COR-L47 (cell line): ENCODE measurements around the gene PRPF38B.

ENCODE experiments used
- DNase-seq: peaks from one replicate; lab custom pipeline; 2025; lab: John Stamatoyannopoulos, UW

PRPF38B gene

DNA sequence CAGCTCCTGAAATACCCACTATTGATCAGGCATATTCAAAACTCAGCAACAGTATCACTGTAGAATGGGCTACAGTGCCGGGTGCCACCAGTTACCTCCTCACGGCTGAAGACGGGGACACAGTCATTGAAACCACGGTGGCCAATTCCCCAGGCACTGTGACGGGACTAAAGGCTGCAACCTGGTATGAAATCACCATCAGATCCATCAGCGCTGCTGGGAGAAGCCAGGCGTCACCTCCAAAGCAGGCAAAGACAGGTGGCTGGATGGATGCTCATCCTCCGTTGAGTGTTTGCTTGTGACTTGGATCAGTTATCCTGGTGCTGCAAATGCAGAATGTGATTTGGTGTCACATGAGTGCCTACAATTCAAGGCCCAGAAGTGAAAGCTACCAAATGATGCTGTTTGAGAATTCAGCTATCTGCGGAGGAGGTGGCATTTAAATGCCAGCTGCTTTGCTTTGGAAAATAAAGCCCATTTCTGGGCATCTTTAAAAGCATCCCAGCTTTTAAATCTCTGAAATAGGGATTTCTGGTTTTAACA lies 25.7 kb downstream of the PRPF38B start:
- DNase-seq, result no peak

DNA sequence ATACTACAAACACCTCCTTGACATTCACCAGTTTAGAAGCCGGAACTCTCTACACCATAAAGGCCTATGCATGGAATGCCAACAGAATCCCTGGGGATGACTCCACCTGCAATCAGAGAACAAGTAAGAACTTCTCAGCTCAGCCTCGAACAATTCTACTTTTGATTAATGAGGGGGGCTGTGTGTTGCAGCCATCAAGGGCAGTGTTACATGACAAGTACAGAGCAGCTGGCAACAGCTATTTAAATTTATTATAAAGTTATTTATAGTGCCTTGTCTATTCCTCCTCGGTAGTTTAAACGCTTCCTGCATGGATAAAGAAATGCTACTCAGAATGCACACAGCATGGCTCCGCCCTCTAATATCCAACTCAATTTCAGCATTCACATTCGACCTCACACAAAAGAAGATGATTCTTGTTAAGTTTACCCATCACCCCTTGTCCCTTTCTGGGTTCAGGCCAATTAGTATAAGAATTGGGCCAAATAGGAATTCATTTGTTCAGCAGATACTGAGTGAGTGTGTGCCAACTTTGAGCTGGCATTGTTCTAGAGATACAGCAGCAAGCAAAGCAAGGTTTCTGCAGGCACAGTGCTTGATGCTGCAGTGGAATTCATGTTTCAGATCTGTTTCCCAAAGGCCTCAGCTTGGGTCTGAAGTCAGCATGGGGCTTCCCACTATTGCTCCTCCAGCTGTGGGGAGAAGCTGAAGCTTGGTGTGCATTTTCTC lies 27.0 kb downstream of the PRPF38B start:
- no peak for DNase-seq

DNA sequence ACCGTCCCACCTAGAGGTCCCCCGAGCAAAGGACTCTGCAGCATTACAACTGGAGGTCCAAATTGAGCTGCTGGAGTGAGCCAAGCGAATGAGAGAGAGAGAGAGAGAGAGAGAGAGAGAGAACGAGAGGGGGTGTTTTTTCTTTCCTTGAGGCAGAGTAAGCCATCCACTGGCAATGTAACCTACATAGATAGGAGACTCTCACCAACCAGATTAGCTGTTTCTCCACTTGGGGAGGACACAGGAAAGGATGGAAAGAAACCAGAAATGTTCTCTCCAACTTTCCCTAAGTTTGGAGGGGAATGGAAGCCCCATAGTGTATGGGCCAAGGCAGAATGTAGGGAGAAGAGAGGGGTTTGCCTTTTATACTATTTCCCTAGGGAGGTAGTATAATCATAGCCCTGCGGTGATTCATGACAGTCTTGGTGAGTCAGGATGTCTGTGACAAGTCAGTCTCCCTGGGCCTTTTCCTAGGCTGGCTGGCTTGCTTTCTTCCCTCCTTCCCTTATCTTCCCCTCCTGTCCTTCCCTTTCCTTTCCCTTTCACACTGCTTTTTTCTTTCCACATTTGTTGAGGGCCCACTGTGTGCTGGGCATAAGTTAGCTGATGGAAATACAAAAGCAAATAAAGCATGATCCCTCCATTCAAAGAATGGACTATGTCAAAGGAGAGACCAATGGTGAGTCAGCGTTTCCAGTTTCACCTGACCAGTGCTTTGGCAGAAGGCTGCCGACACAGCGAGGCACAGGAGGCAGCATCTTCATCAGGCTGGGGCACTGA lies 27.7 kb downstream of the PRPF38B start:
- no peak for DNase-seq

DNA sequence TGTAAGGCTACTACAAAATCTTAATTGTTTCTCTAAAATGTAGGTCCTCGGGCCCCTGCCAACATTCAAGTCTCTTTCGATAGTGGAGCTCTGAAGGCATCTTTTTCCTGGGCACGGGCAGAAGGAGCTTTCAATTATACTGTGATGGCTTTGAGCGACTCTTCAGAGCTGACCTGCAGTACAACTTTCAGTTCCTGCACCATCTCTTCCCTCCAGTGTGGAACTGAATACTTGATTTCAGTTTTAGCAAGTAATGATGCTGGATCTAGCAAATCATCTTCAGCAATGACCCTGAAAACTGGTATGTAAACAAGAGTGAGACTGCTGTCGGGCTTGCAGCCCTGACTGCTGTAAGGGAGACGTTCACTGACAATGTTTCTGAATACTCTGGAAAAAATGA lies 30.2 kb downstream of the PRPF38B start:
- DNase-seq, result no peak

DNA sequence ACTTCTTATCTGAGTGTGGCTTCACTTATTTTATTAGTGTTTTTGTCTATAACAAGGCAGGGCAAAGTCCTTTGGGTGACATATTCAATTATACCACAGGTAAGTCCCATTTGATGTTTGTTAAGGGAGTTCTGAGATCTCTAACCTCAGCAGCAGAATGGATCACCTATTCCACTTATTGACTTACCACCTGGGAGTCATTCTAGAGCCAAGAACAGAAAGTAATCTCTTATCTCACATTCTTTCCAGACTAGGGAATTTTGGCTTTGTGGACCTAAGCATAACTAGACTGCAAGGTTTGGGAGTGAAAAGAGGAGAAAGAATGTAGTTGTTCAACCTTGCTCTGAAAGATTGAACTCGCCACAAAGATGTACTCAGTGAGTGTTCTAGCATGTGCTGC lies 33.8 kb downstream of the PRPF38B start:
- no peak for DNase-seq

DNA sequence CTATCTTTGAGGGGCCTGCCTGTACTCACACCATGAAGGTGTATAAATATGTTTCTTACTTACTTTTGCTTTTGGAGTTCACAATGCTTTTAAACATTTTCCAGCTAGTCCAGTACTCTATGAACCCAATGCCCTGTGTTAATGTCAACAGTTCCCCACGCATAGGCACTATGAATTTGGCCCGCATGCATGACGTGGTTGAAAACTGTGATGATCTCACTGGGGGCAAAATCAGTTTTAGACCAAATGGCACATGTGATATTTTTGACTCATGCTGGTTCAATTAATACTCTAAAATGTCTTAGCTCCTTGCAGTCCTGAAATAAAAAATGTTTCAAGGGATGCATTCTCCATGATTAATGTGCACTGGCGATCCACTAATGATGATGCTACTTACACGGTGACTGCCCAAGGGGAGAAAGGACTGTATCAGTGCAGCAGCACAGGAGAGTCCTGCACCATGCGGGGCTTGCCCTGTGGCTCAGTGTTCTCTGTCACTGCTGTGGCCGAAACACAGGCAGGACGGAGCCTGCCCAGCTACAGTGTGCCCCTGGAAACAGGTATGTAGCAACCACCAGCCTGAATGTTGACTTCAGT lies 36.3 kb downstream of the PRPF38B start:
- no peak for DNase-seq

DNA sequence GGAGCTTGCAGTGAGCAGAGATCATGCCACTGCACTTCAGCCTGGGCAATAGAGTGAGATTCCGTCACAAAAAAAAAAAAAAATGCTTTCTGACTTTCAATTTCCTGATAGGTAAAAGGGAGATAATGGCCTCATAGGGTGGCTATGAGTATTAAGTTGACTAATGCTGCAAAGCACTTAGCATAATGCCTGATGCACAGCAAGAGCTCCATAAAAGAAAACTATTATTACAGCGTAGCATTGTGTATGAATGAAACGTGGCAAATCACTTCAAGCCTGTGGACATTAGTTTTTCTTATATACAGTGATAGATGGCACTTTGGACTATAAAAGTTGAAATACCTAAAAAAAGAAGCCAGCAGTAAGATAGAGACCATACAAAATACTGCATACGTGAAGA lies 37.4 kb downstream of the PRPF38B start:
- no peak for DNase-seq

DNA sequence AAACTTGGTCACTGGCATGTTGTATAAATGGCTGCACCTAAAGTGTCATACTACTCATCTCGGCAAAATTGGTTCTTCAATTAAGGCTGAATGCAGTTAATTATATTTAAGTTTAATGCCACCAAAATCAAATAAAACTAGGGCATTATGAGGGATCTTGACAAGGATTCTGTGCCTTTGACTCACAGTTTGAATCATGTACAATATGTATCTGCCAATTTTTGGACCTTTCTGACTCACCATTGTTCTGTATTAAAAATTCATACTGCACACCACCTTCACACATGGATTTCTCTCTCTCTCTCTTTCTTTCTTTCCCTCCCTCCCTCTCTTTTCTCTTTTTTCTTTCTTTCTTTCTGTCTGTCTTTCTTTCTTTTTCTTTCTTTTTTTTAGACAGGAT lies 40.3 kb downstream of the PRPF38B start:
- no peak for DNase-seq

DNA sequence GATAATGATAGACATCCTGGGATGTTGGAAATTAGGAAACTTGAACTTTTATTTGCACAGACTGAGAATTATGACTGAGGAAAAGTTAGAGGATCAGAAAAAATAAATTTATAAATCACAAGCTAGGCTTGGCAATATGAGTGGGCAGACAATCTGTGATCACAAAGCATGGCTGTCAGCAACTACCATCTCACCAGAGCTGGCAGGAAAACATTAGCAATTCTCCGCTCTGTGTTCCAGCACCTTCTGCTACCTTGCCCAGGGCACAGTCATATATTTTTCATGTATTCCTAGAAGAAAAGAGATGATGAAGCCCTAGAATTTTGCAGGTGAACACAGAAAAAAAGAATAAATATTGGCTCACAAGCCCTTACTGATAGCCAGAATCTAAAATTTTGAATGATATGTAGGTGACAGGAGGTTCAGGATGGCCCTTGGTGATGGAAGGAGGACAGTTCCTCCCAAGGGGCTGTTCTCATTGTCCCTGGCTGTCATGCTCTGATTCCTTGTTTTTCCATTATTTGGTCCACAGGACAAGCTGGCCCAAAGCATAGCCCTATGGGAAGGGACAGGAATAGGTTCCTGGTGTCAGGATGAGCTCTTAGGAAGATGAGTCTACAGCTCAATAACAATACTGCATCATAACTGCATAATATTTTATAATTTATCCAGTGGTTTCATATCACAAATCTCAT lies 42.2 kb downstream of the PRPF38B start:
- no peak for DNase-seq

DNA sequence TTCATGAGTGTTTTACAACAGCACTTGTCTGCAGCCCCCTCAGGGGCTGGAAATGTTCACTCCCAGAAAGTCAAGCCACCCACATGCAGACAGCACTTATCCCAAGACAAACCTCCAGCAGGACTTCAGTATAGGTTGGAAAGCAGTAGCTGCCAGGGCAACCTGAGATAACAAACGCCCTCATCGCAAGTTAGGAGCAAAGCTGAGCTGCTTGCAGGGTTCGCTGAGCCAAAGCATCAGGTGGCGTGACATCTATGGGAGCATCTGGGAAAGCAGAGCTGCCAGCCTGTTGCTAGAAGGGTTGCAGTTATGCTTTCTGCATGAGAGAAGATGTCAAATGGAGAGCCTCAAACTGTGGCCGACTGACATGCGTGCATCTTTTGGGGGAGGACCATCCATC lies 50.1 kb downstream of the PRPF38B start:
- DNase-seq, result no peak

DNA sequence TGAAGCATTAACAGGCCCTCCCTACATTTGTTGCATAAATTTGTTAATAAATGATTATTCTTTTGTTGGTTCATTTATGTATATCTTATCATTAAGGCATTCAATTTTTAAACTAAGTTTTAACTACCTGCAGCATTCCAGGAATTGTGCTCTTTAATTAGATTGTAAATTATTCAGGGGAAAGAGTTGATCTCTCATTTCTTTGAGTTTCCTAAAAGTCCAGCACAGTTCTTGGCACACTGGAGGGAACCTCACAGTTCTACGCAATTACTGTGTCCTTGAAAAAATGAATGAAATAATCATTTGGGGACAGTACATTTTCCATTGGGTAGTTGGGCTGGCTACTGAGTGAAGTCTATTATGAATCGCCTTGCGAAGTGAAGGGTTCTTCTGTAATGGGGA lies 53.9 kb downstream of the PRPF38B start:
- no peak for DNase-seq

DNA sequence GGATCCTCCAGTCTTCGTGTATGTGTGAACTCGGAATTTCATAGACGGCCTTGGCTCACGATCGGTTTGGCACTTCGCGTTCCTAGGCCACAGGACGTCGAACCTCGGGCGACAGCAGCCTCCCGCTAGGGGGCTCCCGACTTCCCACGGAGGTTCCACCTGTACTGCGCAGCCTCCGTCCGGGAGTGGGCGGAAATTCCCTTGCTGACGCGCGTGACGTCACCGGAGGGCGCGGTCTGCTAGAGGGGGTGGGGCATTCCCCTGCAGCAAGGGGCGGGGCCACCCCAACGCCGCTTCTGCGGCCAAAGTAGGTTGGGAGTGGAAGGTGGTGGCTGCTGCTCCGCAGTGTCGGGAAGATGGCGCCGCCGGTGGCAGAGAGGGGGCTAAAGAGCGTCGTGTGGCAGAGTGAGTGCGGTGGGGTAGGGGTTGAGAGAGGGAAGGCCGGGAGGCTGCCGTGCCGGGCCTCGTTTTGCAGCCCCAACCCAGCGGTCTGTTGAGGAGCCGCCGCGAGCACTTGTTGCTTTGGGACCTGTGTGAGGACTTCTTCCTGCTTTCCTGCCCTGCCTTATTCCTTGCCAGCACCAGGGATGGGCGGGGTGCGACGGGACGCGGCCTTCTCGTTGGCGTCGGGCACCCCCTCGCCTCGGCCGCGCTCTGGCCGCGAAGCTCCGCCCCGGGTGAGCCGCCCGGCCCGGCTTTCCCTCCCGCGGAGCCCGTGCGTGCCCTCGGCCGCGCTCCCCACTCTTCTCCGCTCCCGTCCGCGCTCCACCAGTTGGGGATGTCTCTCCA lies 54.5 kb downstream of the PRPF38B start, which contains the start of gene STXBP3:
TSS of gene STXBP3 (plus strand) at position 293 of the 789 bp plus-strand sequence. CDS start at position 357, 64 bp downstream.
- peak; percentile 98 for DNase-seq

DNA sequence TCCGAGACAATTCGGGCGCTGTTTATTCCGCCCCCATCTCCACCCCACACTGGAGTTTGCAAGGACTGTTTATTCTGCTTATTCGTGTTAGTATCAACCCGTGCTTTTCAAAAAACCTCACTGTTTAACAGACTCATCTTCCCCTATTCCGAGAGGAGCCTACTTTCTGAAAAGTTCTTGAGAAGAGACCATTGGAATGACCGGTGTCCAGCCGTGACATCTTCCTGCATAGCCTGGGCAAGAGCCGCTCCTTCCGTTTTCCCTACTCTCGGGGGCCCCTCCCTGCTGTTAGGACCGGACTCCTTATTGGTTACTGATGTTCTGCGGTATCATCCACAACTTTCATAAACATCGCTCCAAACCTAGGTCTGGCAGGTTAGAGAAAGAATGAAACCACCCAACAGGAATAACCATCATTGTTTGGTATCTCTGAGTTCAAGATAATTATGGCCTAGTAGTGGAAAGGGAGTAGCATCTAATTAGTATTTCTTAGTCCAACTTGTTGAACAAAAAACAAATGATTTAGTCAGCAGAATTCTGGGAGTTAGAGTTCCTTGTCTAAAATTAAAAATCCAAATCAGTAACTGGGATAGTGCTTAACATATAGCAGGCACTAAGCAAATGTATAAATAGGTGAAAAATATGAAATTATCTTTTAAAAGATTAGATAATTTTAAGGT lies 55.2 kb downstream of the PRPF38B start:
- peak; percentile 38 for DNase-seq

DNA sequence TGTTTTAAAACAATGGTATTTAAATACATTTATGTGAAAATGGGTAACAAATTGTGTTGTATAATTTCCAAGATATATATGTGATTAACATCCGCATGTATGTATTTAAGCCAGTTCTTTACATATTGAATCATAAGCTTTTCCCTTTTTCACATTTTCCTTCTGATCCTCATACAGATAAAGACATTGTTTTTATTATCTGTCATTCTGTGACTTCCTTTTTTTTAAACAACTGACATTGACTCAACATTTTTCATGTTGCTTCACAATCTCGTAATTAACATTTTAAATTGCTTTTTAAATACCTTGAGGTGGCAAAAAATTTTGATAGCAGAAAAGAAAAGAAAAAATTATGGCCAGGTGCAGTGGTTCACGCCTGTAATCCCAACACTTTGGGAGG lies 55.8 kb downstream of the PRPF38B start:
- no peak for DNase-seq

DNA sequence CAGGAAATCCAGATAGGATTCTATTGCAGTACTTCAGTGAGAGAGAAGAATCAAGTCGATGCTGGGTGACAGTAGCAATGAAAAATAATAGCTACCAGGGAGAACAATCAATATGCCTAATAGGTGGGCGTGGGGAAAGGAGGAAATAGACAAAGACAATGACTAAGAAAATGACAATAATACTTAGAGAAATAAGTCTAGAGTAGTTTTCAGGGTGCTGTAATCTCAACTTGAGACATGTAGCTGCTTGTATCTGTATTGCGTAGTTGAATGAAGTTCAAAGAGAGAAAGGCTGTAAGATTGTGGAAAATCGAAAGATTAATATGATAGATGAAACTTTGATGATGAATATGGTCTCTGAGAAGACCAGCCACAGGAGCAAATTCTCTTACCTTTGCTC lies 57.0 kb downstream of the PRPF38B start:
- no peak for DNase-seq

DNA sequence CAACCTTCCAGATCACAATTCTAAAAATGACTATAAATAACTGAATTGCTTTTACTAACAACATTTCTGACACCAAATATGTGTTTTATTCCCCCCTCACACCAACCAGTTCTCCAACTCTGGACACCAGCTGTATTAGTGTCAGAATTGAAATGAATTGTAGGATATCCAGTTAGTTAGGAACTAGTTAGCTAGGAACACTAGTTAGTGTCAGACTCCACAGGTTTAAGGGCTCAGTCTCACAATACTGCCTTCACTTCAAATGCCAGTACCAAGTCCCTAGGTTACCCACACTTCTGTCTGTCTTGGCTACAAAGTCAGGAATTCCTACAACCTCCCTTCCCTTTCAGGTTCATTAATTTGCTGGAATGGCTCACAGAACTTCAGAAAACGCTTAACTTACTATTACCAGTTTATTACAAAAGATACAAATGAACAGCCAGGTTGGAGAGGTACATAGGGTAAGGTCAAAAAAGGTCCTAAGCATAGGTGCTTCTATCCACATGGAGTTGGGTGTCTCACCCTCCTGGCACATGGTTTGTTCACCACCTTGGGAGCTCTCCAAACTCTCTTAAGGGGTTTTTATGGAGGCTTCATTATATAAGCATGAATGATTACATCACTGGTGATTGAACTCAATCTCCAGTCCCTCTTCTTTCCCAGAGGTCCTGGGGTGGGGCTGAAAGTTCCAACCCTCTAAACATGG lies 58.5 kb downstream of the PRPF38B start:
- DNase-seq, result no peak
